CD4-positive, CD25-positive, alpha-beta regulatory T cell (primary cell): Measurements from ENCODE around the gene FAM171A2. TPM values are rescaled to one million over a fixed set of nuclear protein-coding genes. Genes with fewer than 3 reads are reported as not detected.

Experiments
- ATAC-seq, 2 donors: fragments of 150-1000 bp; cut with Tn5 transposase; one replicate each; pipeline ENCODE4 v1.10.0; 2021; ENCODE audit warnings: low read depth in 2 of 2, moderate number of reproducible peaks in 2 of 2, moderate library complexity in 1 of 2
- DNase-seq, 3 donors: peaks; one replicate each; pipeline versions ENCODE4 v3.0.0 to v3.0.0-alpha.2; 2012 to 2022; ENCODE audit warnings: mixed read lengths in 1 of 3
- H3K27ac ChIP-seq: one replicate; pipeline ENCODE4 v1.7.0; 2013; ENCODE audit warnings: mild to moderate bottlenecking, low read length; ENCODE audit not compliant: insufficient read depth, poor library complexity, severe bottlenecking
- H3K27me3 ChIP-seq: one replicate; pipeline ENCODE4 v1.7.0; 2013; ENCODE audit warnings: low read length; ENCODE audit not compliant: control insufficient read depth, insufficient read depth
- H3K36me3 ChIP-seq: one replicate; pipeline ENCODE4 v1.7.0; 2013; ENCODE audit warnings: mild to moderate bottlenecking, low read length, moderate library complexity; ENCODE audit not compliant: control insufficient read depth, insufficient read depth
- H3K4me1 ChIP-seq: 2 replicates; pipeline ENCODE4 v1.7.0; 2013; ENCODE audit warnings: mild to moderate bottlenecking, low read length; ENCODE audit not compliant: insufficient read depth, control insufficient read depth, poor library complexity, severe bottlenecking
- H3K4me3 ChIP-seq: one replicate; pipeline ENCODE4 v1.7.0; 2013; ENCODE audit warnings: low read depth, mild to moderate bottlenecking, low read length, moderate library complexity
- H3K9me3 ChIP-seq, 2 experiments: 1 replicate in 1 of 2; 2 replicates in 1 of 2; pipeline ENCODE4 v1.7.0; 2013; ENCODE audit warnings: low read length in 2 of 2, mild to moderate bottlenecking in 1 of 2, moderate library complexity in 1 of 2; ENCODE audit not compliant: control insufficient read depth in 2 of 2
- H3K27ac Mint-ChIP-seq, 3 donors: one replicate each; pipeline ENCODE4 v1.8.0; 2020 to 2022; ENCODE audit warnings: mild to moderate bottlenecking in 3 of 3, mixed read lengths in 3 of 3, moderate library complexity in 2 of 3
- H3K27me3 Mint-ChIP-seq: one replicate; pipeline ENCODE4 v1.8.0; 2022; ENCODE audit warnings: mild to moderate bottlenecking, mixed read lengths
- H3K36me3 Mint-ChIP-seq: one replicate; pipeline ENCODE4 v1.8.0; 2020; ENCODE audit warnings: mixed read lengths
- H3K4me1 Mint-ChIP-seq, 4 donors: one replicate each; pipeline ENCODE4 v1.8.0; 2020 to 2022; ENCODE audit warnings: mixed read lengths in 4 of 4, mild to moderate bottlenecking in 1 of 4
- H3K4me3 Mint-ChIP-seq, 4 donors: one replicate each; pipeline ENCODE4 v1.8.0; 2020 to 2022; ENCODE audit warnings: mild to moderate bottlenecking in 4 of 4, mixed read lengths in 4 of 4, moderate library complexity in 3 of 4
- H3K9me3 Mint-ChIP-seq, 7 donors: one replicate each; pipeline ENCODE4 v1.8.0; 2020 to 2022; ENCODE audit warnings: mixed read lengths in 7 of 7, mild to moderate bottlenecking in 3 of 7, moderate library complexity in 2 of 7
- polyA plus RNA-seq, 4 donors: library from polyadenylated mRNA; unstranded; fragments of 300-500 nt; fragmentation: Illumina TruSeq; gene quantifications; one replicate each; pipeline ENCODE4 v1.2.3, GENCODE V29; 2021
- total RNA-seq: library from RNA; stranded (reverse); gene quantifications from one replicate; pipeline ENCODE4 v1.2.3, GENCODE V29; 2022

The FAM171A2 gene
- total and polyA plus RNA-seq, 5 donors from 2014 or later = 0.07 to 0.25 (median 0.09) TPM; not detected in 2

DNA sequence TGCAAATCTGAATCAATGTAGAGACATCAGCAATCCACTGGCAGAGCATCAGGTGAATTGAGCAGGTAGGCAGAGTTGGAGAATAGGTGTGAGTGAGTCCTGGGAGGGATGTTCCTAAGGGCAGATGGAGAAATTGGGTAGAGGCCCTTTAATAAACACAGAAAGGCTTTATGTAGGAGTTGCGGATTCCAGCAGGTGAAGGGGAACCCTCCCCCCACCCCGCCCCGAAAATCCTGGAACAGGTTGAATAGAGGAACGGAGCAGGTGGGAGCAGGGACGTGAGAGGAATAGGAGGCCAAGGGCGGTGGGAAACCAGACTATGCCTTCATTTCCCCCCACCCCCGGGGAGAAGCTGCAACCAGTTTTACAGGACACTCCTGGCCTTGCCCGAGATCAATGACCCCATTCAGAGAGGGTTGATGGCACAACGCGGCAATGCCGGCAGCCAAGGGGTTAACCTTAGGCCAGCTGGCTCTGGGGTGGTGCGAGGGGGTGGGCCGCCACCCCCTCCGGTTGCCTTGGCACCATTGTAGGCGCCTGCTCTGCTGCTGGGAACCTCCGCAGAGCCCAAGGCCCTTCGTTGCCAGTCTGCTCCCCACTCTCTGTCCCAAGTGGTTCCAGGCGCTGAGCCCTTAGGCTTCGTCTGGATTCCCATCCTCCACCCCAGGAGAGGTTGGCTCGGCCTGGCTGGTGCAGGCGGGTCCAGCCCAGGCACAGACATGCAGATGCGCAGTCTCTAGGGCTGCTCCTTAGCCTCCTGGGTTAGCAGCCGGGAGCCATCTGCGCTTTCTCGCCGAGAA, 56.1 kb downstream of the FAM171A2 start:
- H3K27ac ChIP-seq = no peak overlapping the region
- Mint-ChIP-seq H3K27me3 (peaks cover 40% of the 10 kb centered on the region), H3K4me3 (peak overlapping the region in 3 of 4 donors; percentile 0 to 72 (median 66)), H3K4me1 (peaks cover 0 to 23% (median 8%) of the 10 kb centered on the region in 4 donors), H3K9me3 (peaks cover 0 to 4% (median 0%) of the 10 kb centered on the region in 7 donors), H3K36me3 (no peaks in the 10 kb centered on the region), H3K27ac (peak overlapping the region in 1 of 3 donors; percentile 28)
- H3K4me1 ChIP-seq = peaks cover 17% of the 10 kb centered on the region
- no peaks in the 10 kb centered on the region for H3K36me3 ChIP-seq
- ATAC-seq = no peak
- no peaks in the 10 kb centered on the region for H3K9me3 ChIP-seq
- peaks cover 10% of the 10 kb centered on the region for H3K27me3 ChIP-seq
- no peak overlapping the region for H3K4me3 ChIP-seq
- no peak for DNase-seq

GRCh38 chr17:44304651-44305050, 59.0 kb downstream of the FAM171A2 start:
- no peak overlapping the region for H3K27ac Mint-ChIP-seq
- peaks cover 17% of the 10 kb centered on the region for H3K4me1 ChIP-seq
- H3K9me3 ChIP-seq = no peaks in the 10 kb centered on the region
- H3K9me3 Mint-ChIP-seq = peaks cover 0 to 2% (median 0%) of the 10 kb centered on the region in 7 donors
- H3K4me1 Mint-ChIP-seq = peaks cover 0 to 19% (median 6%) of the 10 kb centered on the region in 4 donors
- no peak overlapping the region for H3K27ac ChIP-seq
- peaks cover 46% of the 10 kb centered on the region for H3K27me3 Mint-ChIP-seq
- no peak overlapping the region for H3K4me3 ChIP-seq
- no peak overlapping the region for H3K4me3 Mint-ChIP-seq
- ATAC-seq (no peak), DNase-seq (no peak)
- no peaks in the 10 kb centered on the region for H3K36me3 Mint-ChIP-seq
- peaks cover 15% of the 10 kb centered on the region for H3K27me3 ChIP-seq
- no peaks in the 10 kb centered on the region for H3K36me3 ChIP-seq

Other genes starting within 250 kb of the FAM171A2 start
- gene HDAC5, start 240.2 kb downstream of the FAM171A2 start, total RNA-seq = 69.1 TPM
- 10 to 100 TPM; 10.6 to 16.4 (median 13.0) TPM for gene HDAC5, start 240.2 kb downstream of the FAM171A2 start, polyA plus RNA-seq
- gene HROB, start 221.9 kb downstream of the FAM171A2 start, total RNA-seq = 9.2 TPM
- under 1 TPM; 0.16 to 0.67 (median 0.38) TPM for gene HROB, start 221.9 kb downstream of the FAM171A2 start, polyA plus RNA-seq
- not detected for gene ASB16, start 193.1 kb downstream of the FAM171A2 start, total RNA-seq
- under 1 TPM in 2 of 4 donors, not detected in 2; 0.09 to 0.16 TPM for gene ASB16, start 193.1 kb downstream of the FAM171A2 start, polyA plus RNA-seq
- 67.7 TPM for gene TMUB2, start 176.9 kb downstream of the FAM171A2 start, total RNA-seq
- 10 to 100 TPM; 31.7 to 43.7 (median 34.5) TPM for gene TMUB2, start 176.9 kb downstream of the FAM171A2 start, polyA plus RNA-seq
- gene ATXN7L3, start 164.0 kb downstream of the FAM171A2 start, total RNA-seq = 103 TPM
- 10 to 100 TPM; 10.3 to 16.1 (median 12.6) TPM for gene ATXN7L3, start 164.0 kb downstream of the FAM171A2 start, polyA plus RNA-seq
- gene UBTF, start 144.2 kb downstream of the FAM171A2 start, total RNA-seq = 104 TPM
- gene UBTF, start 144.2 kb downstream of the FAM171A2 start, polyA plus RNA-seq = 10 to 100 TPM; 22.3 to 28.5 (median 26.5) TPM
- gene SLC4A1, start 95.7 kb downstream of the FAM171A2 start, total RNA-seq = not detected
- gene SLC4A1, start 95.7 kb downstream of the FAM171A2 start, polyA plus RNA-seq = not detected
- 0.27 TPM for gene RUNDC3A, start 55.3 kb downstream of the FAM171A2 start, total RNA-seq
- gene RUNDC3A, start 55.3 kb downstream of the FAM171A2 start, polyA plus RNA-seq = under 1 TPM in 1 of 4 donors, not detected in 3; 0.96 TPM
- 64.7 TPM for gene SLC25A39, start 39.0 kb downstream of the FAM171A2 start, total RNA-seq
- gene SLC25A39, start 39.0 kb downstream of the FAM171A2 start, polyA plus RNA-seq = 100 to 1,000 TPM in 1 of 4 donors, 10 to 100 TPM in 3; 93.8 to 112 (median 98.4) TPM
- gene GRN, start 18.6 kb downstream of the FAM171A2 start, total RNA-seq = 24.3 TPM
- gene GRN, start 18.6 kb downstream of the FAM171A2 start, polyA plus RNA-seq = 10 to 100 TPM; 29.1 to 39.4 (median 33.7) TPM
- 19.5 TPM for gene ITGA2B, start 25.8 kb upstream of the FAM171A2 start, total RNA-seq
- gene ITGA2B, start 25.8 kb upstream of the FAM171A2 start, polyA plus RNA-seq = not detected
- 87.7 TPM for gene GPATCH8, start 139.6 kb upstream of the FAM171A2 start, total RNA-seq
- 10 to 100 TPM; 24.0 to 34.3 (median 25.3) TPM for gene GPATCH8, start 139.6 kb upstream of the FAM171A2 start, polyA plus RNA-seq
- not detected for gene FZD2, start 193.6 kb upstream of the FAM171A2 start, total RNA-seq
- gene FZD2, start 193.6 kb upstream of the FAM171A2 start, polyA plus RNA-seq = not detected